Frontal cortex (tissue), 4 donors: ENCODE results near the gene ARID1B. TPM values are rescaled to one million over a fixed set of nuclear protein-coding genes. Genes with fewer than 3 reads are reported as not detected.

Experiments
- DNase-seq, 2 donors: peaks; one replicate each; pipeline ENCODE4 v3.0.0; 2012; ENCODE audit warnings: low spot score in 2 of 2
- FAIRE-seq: peaks from 2 replicates; lab custom pipeline; 2012; peaks lifted over from hg19 to GRCh38; lab: Jason Lieb, UNC
- total RNA-seq: library from RNA; depleted of rRNA; stranded (reverse); fragments of >200 nt; gene quantifications from one replicate; pipeline ENCODE4 v1.2.3, GENCODE V29; 2014
- donor health status: control.
- donor health status: control.
- donor health status: control.

The ARID1B gene
- total RNA-seq, 1 donor from 2014 or later, result 59.9 TPM

- no peak for FAIRE-seq
- no peak for DNase-seq
Observed at GRCh38 chr6:157049133-157049532, 272.0 kb downstream of the ARID1B start.

DNA sequence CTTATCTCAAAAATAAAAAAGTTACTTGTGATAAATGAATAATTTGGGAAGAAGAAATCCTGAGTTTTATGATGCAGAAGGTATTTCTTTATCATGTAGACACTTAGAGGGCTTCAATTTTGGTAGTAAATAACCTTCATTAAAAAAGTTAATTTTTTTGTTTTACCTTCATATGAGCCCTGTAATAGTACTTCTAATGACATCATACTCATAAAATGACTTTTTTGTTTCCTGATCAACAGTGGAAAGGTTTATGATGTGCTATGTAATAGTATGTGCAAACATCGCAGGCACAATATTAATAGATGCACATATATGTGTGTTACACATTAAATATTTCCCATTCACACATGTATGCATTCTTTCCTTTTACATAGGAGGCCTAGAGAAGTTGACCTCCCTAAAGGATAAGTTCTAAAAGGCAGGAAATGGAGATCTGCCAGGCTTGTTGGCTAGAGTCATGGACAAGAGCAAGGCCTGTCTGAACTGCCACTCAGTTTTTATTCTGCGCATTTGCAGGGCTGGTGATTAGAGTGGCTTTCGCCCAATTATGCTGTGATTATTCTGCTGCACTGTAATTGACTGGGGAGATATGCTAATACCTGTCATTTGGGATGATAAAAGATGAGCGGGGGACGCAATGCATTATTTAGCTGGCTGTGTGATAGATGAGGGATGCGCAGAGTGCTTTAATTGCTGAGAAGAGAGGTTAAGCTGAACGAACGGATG, 273.5 kb downstream of the ARID1B start:
- no peak for DNase-seq
- FAIRE-seq, result no peak

- FAIRE-seq, result no peak
- DNase-seq, result no peak
Observed at GRCh38 chr6:157054531-157054979, 277.4 kb downstream of the ARID1B start.

DNA sequence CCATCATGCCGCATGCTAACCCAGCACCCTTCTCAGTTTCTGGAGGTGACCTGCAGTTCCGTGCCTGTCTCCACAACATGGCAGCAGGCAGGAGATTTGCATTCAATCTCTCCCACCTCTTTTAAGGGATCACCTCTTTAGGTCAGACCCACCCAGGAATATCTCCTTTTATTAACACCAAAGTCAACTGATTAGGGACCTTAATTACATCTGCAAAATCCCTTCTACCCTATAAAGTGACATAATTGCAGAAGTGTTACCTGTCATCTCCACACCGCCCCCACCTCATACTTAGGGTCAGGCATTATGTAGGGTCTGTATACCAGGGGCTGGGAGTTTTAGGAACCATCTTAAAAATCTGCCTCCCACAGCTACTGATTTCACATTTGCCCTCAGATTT, 278.7 kb downstream of the ARID1B start:
- FAIRE-seq, result no peak

DNA sequence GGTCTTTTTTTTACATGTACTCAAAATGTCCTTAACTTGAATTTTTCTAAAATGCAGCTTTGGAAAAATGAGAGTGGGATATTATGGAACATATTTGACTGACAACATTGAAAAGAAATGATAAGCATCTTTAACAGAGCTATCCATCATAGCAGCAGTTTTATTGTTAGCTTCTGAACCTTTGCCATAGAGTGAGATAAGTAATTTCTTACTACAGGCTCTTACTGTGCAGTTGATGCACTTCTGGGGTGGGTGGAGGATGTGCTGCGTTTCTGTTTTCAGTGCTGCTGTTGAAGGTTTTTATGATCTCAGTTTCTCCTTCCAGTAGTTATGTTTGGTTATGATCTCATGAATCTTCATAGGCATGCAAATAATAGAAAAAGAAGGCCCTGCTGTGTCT, 279.1 kb downstream of the ARID1B start:
- DNase-seq (no peak), FAIRE-seq (no peak)

More for the DNA sequence above, 278.7 kb downstream of the ARID1B start:
- DNase-seq, result no peak

DNA sequence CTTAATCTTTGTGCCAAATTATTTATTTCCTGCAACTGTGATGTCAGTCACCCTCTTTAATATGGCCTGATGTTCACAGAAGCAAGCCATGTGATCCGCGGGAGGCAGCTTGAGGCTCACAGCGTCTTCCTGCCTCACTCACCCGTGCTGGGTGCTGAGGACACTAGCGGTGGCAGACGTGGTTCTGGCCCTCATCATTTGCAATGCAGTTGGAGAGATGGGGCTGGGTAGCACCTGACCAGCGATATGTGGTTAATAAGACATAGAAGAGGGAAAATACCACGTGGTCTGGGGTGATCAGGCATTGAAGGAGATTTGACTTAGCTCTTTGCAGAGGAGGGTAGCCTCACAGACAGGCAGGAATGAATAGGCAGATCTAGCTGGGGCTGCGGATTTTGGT, 281.4 kb downstream of the ARID1B start:
- FAIRE-seq (no peak), DNase-seq (no peak)

GRCh38 chr6:157059781-157060180, 282.6 kb downstream of the ARID1B start:
- no peak for DNase-seq
- FAIRE-seq, result no peak

DNA sequence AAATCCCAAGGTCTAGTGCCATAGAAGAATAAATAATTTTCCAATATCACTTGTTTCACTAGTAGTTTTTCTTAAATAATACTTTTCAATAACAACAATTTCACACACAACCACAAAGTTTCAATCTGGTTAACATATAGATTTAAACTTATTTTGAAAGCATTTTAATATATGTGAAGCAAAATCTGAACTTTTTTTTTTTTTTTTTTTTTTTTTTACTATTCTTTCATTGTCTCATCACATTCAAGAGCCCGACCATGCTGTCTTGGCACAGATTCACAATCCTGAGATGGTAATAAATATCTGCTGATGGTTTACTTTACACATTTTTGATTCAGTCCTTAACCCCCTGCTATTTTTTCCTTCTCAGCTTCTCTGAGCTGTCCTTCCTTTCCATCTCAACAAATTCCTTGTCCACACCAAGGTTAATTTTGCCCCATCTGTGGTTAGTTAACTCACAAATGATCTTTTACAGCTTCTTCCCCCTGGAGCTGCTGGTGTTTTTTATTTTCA, 283.3 kb downstream of the ARID1B start:
- FAIRE-seq (peak; percentile 8), DNase-seq (no peak)

- no peak for DNase-seq
- FAIRE-seq, result no peak
Observed at GRCh38 chr6:157061770-157062594, 284.8 kb downstream of the ARID1B start.

GRCh38 chr6:157063176-157063905, 286.2 kb downstream of the ARID1B start:
- FAIRE-seq, result no peak
- no peak for DNase-seq

DNA sequence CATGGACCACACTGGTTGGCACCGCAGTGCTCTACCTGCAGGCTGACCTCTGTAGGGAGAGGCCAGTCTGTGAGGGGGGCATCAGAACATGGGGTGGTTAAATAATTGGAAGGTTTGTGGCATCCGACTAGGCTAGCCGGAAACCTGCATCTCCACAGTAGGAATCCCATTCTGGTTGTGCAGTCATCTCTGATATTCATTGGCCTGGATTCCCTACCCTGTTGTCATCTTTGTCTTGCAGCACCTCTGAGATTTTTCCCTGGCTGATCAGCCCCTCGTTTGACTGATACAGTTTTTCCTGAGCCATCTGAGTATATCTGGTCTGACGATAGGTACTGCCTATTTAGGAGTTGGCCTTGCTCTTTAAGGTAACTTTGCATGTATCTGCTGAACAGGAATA, 286.7 kb downstream of the ARID1B start:
- DNase-seq, result no peak
- no peak for FAIRE-seq

GRCh38 chr6:157064502-157064901, 287.3 kb downstream of the ARID1B start:
- FAIRE-seq, result no peak
- no peak for DNase-seq

GRCh38 chr6:157065366-157065765, 288.2 kb downstream of the ARID1B start:
- FAIRE-seq (no peak), DNase-seq (no peak)

DNA sequence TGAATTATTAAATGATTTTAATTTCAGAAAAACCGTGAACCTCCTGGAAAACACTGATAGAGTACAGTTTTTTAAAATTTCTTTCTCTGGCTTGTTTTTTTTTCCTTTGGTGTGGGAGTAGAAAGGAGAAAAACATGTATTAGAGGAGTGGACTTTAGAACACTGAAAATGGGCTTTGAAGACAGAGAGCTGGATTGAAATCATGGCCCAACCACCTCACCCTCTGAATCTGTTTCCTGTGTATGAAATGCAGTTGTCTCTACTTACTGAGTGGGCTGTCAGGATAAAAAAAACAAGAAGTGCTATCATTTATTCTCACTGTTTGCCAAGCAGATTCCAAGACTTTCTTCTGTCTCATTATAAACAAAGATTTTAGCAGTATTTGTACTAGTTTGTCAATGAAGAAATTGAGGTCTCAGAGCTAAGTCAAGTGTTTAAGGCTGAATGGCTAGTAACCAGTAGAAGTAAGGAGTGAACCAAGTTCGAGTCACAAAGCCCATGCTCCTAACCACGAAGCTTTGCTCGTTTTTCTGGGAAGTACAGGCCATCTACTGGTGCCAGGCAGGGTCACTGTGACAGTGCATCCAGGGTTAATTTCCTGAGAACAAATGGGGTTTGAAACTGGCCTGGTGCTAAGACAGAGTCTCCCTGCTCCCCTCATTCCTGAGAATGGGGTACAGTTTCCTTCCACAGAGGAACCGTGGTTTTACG, 289.8 kb downstream of the ARID1B start:
- FAIRE-seq (no peak), DNase-seq (no peak)

GRCh38 chr6:157067507-157067906, 290.3 kb downstream of the ARID1B start:
- no peak for FAIRE-seq
- DNase-seq, result no peak

- no peak for DNase-seq
- no peak for FAIRE-seq
Observed at GRCh38 chr6:157068691-157069324, 291.6 kb downstream of the ARID1B start.

GRCh38 chr6:157069585-157069984, 292.4 kb downstream of the ARID1B start:
- FAIRE-seq (no peak), DNase-seq (no peak)

- FAIRE-seq (no peak), DNase-seq (no peak)
Observed at GRCh38 chr6:157070403-157071107, 293.4 kb downstream of the ARID1B start.

GRCh38 chr6:157072128-157072527, 294.9 kb downstream of the ARID1B start:
- DNase-seq (no peak), FAIRE-seq (no peak)
